Measurements from ENCODE around the gene HSPA9. TPM values are rescaled to one million over a fixed set of nuclear protein-coding genes. Genes with fewer than 3 reads are reported as not detected.

Gene HSPA9
- total RNA-seq, 1 experiment from 2014 or later = 424 TPM

DNA sequence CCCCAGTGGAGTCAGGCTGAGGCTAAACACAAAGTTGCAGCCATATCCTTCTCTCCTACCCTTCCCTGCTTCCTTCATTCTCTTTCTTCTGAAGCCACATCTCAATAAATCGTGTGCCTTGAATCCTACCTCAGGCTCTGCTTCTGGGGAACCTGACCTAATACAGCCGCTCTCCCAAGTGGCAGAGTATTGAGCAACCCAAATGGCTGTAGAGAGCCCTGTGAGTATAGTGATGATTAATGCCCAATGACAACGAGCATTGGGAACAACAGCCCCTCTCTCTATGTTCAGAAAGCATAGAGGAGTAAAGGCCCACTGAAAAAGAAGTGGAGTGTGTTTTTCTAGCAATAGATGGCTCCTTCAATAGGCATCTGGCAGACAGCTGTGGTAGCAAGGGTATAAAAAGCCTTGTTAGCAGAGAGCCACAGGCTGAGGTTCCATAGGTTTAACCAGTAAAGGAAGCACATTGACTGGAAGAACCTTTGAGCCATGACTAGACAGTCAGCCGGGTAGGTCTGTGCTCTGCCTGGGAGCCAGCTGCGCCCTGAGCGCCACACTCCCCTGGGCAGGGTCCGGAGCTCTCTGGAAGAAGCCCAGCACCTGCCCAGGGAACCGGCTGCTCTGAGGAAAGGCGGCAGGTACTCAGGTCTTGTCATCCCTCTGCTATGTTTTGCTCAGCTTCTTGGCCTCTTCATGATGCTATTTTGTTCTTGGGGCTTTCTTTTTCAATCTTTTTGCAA is 22.6 kb upstream of the HSPA9 start:
- Histone ChIP-seq H3K4me1 (ENCODE audit: control insufficient read depth, insufficient read depth, low read length) (no peaks in the 10 kb centered on the region), H3K36me3 (ENCODE audit: control insufficient read depth, insufficient read depth, low read length) (no peaks in the 10 kb centered on the region), H3K27me3 (ENCODE audit: control insufficient read depth, insufficient read depth, low read length) (no peaks in the 10 kb centered on the region), H3K9me3 (ENCODE audit: control insufficient read depth, insufficient read depth, low read depth, low read length) (no peaks in the 10 kb centered on the region), H3K4me3 (ENCODE audit: low read depth in 2 of 2, low read length in 2 of 2) (no peak overlapping the region), H3K27ac (ENCODE audit: low read length) (no peak overlapping the region)
- no peak for DNase-seq (ENCODE audit: low read depth, low spot score)
- BruUV-seq (replicated peaks) = no TSS peak
- POLR2A ChIA-PET = no interaction called here
- TF ChIP-seq SIN3A (IDR thresholded peaks at IDR 0.05; ENCODE audit: borderline replicate concordance, insufficient read depth, low read depth, low read length) = no peak
- TF ChIP-seq, protein P1, sequence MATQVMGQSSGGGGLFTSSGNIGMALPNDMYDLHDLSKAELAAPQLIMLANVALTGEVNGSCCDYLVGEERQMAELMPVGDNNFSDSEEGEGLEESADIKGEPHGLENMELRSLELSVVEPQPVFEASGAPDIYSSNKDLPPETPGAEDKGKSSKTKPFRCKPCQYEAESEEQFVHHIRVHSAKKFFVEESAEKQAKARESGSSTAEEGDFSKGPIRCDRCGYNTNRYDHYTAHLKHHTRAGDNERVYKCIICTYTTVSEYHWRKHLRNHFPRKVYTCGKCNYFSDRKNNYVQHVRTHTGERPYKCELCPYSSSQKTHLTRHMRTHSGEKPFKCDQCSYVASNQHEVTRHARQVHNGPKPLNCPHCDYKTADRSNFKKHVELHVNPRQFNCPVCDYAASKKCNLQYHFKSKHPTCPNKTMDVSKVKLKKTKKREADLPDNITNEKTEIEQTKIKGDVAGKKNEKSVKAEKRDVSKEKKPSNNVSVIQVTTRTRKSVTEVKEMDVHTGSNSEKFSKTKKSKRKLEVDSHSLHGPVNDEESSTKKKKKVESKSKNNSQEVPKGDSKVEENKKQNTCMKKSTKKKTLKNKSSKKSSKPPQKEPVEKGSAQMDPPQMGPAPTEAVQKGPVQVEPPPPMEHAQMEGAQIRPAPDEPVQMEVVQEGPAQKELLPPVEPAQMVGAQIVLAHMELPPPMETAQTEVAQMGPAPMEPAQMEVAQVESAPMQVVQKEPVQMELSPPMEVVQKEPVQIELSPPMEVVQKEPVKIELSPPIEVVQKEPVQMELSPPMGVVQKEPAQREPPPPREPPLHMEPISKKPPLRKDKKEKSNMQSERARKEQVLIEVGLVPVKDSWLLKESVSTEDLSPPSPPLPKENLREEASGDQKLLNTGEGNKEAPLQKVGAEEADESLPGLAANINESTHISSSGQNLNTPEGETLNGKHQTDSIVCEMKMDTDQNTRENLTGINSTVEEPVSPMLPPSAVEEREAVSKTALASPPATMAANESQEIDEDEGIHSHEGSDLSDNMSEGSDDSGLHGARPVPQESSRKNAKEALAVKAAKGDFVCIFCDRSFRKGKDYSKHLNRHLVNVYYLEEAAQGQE (IDR thresholded peaks at IDR 0.05; ENCODE audit: insufficient read depth in 1 of 2, low read depth in 2 of 2, low read length in 1 of 2) = no peak
- no peak for TF ChIP-seq CTCF (IDR thresholded peaks at IDR 0.05)
- no peak for TF ChIP-seq POLR2AphosphoS5 (IDR thresholded peaks at IDR 0.05; ENCODE audit: low read depth, low read length)
- TF ChIP-seq TCF7L2 (IDR thresholded peaks at IDR 0.05; ENCODE audit: low read depth, low read length) = no peak
- in situ Hi-C loops (cut with HindIII; ENCODE audit: low pct_unique_long_range_greater_than_20kb, low sequenced_read_pairs) (no loop called here), intact Hi-C loops (cut with micrococcal nuclease; ENCODE audit: unreplicated experiment) (no loop called here)
- CTCF ChIA-PET = no interaction called here
- ATAC-seq = no peak

DNA sequence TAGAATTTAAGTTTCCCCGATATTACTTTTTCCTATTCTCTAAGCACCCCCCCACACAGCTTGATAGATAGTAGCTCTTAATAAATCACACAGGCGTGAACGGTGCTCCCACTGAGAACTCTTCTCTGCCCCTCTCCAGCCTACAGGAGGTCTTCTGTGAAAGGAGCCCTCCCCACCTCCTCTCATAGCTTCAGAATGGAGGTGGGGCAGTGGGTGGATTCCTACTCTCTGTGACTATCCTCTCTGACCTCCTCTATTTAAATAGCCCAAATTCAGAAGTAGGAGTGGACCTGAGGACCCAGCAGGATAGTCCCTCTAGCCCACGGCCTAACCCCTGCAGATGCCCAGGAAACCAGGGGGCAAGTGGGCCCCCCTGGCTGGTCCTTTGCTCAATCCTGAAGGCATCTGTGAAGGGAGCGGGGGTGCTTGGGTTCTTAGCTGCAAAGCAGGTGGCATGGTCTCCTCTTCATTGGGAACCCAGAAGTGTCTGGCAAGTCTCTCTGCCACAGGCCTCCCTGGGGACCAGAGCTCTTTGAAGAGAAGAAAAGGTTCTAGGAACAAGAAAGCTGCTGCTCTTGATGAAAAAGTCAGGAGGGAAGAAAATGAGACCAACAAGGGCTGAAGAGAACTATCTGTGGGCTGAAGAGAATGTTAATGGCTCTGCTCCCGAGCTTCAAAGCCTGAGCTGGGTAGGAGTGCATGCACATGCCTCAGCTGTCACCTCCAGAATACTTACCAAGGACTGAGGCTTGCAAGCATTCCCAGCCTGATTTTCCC is 21.1 kb upstream of the HSPA9 start:
- no peak for DNase-seq (ENCODE audit: low read depth, low spot score)
- POLR2A ChIA-PET = no interaction called here
- BruUV-seq (replicated peaks) = no TSS peak
- H3K27ac ChIP-seq (ENCODE audit: low read length) = no peak overlapping the region
- H3K9me3 ChIP-seq (ENCODE audit: control insufficient read depth, insufficient read depth, low read depth, low read length) = no peaks in the 10 kb centered on the region
- CTCF ChIA-PET = no interaction called here
- TF ChIP-seq TCF7L2 (IDR thresholded peaks at IDR 0.05; ENCODE audit: low read depth, low read length) = no peak
- TF ChIP-seq SIN3A (IDR thresholded peaks at IDR 0.05; ENCODE audit: borderline replicate concordance, insufficient read depth, low read depth, low read length) = no peak
- TF ChIP-seq, protein P1 (IDR thresholded peaks at IDR 0.05; ENCODE audit: insufficient read depth in 1 of 2, low read depth in 2 of 2, low read length in 1 of 2) = no peak
- in situ Hi-C loops (cut with HindIII; ENCODE audit: low pct_unique_long_range_greater_than_20kb, low sequenced_read_pairs) (no loop called here), intact Hi-C loops (cut with micrococcal nuclease; ENCODE audit: unreplicated experiment) (no loop called here)
- no peaks in the 10 kb centered on the region for H3K27me3 ChIP-seq (ENCODE audit: control insufficient read depth, insufficient read depth, low read length)
- H3K4me3 ChIP-seq (ENCODE audit: low read depth in 2 of 2, low read length in 2 of 2) = no peak overlapping the region
- no peak for ATAC-seq
- no peaks in the 10 kb centered on the region for H3K4me1 ChIP-seq (ENCODE audit: control insufficient read depth, insufficient read depth, low read length)
- no peaks in the 10 kb centered on the region for H3K36me3 ChIP-seq (ENCODE audit: control insufficient read depth, insufficient read depth, low read length)
